Stomach (tissue), 4 donors: ENCODE data around the gene UBE2V1.

ENCODE experiments used
- POLR2A ChIP-seq, 4 donors: fragments of 450-650 bp; IDR thresholded peaks; one replicate each; pipeline ENCODE4 v1.6.1; 2016; ENCODE audit warnings: antibody characterized with exemption in 4 of 4, control low read depth in 2 of 4, mild to moderate bottlenecking in 1 of 4, moderate library complexity in 1 of 4
- TF ChIP-seq, protein P1 (sequence below), 7 experiments: fragments of 450-650 bp in 4 of 7; fragments of 200-600 bp in 3 of 7; sonication (generic) in 3 of 7; IDR thresholded peaks; one replicate each; pipeline ENCODE4 v1.5.1; 2016 to 2019; ENCODE audit warnings: antibody characterized with exemption in 7 of 7, control low read depth in 2 of 7, mild to moderate bottlenecking in 1 of 7

DNA sequence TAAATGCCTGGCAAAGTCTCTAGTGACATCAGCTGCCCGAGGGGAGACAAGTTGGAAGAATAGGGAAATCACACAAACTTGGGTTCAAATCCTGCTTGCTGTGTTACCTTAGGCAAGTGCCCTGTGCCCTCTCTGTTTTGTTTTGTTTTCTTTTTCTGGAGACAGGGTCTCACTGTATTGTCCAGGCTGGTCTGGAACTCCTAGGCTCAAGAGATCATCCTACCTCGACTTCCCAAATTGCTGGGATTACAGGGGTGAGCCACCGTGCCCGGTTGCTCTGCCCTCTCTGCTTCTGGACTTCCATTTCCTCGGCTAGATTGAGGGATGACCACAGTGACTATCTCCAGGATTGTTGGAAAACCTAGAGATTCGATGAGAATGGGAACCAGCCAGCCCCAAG, 74.8 kb downstream of the UBE2V1 start:
- TF ChIP-seq, protein P1, sequence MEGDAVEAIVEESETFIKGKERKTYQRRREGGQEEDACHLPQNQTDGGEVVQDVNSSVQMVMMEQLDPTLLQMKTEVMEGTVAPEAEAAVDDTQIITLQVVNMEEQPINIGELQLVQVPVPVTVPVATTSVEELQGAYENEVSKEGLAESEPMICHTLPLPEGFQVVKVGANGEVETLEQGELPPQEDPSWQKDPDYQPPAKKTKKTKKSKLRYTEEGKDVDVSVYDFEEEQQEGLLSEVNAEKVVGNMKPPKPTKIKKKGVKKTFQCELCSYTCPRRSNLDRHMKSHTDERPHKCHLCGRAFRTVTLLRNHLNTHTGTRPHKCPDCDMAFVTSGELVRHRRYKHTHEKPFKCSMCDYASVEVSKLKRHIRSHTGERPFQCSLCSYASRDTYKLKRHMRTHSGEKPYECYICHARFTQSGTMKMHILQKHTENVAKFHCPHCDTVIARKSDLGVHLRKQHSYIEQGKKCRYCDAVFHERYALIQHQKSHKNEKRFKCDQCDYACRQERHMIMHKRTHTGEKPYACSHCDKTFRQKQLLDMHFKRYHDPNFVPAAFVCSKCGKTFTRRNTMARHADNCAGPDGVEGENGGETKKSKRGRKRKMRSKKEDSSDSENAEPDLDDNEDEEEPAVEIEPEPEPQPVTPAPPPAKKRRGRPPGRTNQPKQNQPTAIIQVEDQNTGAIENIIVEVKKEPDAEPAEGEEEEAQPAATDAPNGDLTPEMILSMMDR (IDR thresholded peaks at IDR 0.05) = no peak
- TF ChIP-seq POLR2A (IDR thresholded peaks at IDR 0.05) = no peak
